Left kidney (tissue), 2 donors: ENCODE results near the gene MGAT4D. TPM values are rescaled to one million over a fixed set of nuclear protein-coding genes. Genes with fewer than 3 reads are reported as not detected.
A peak's percentile ranks its signal among the peaks of the same experiment; 100 is the strongest.
"Not testable (repeated sequence)": the region's sequence is repeated elsewhere in the genome, so short reads cannot be mapped to it uniquely, and the experiment has no call there.

Experiments used
- DNase-seq: peaks from one replicate; pipeline ENCODE4 v3.0.0-alpha.2; 2013
- polyA plus RNA-seq: library from polyadenylated mRNA; unstranded; fragments of 120-200 nt; gene quantifications from one replicate; pipeline ENCODE4 v1.2.1, GENCODE V29; 2013; ENCODE audit not compliant: insufficient read length

MGAT4D gene
- polyA plus RNA-seq, 1 donor: not detected

GRCh38 chr4:140439644-140440142, 58.4 kb downstream of the MGAT4D start:
- DNase-seq: no peak

- DNase-seq: no peak
Measured at GRCh38 chr4:140427919-140428471, 70.1 kb downstream of the MGAT4D start.

GRCh38 chr4:140427106-140427918, 70.8 kb downstream of the MGAT4D start, which contains the start of gene CLGN:
TSS of gene CLGN (minus strand) at chr4:140427648. CDS start at chr4:140413078, 14,570 bp downstream.
- peak; percentile 80 for DNase-seq

- DNase-seq: peak; percentile 27
Measured at GRCh38 chr4:140426610-140427105, 71.4 kb downstream of the MGAT4D start.

GRCh38 chr4:140423106-140423505, 75.0 kb downstream of the MGAT4D start:
- DNase-seq: no peak

- not testable (repeated sequence) for DNase-seq
Measured at GRCh38 chr4:140413130-140413969, 84.7 kb downstream of the MGAT4D start.

- DNase-seq: no peak
Measured at GRCh38 chr4:140408974-140409373, 89.1 kb downstream of the MGAT4D start.

- no peak for DNase-seq
Measured at GRCh38 chr4:140406292-140406691, 91.8 kb downstream of the MGAT4D start.

- DNase-seq: no peak
Measured at GRCh38 chr4:140400111-140400510, 98.0 kb downstream of the MGAT4D start.

- DNase-seq: no peak
Measured at GRCh38 chr4:140395668-140396067, 102.4 kb downstream of the MGAT4D start.

Other genes with a start within 250 kb of the MGAT4D start
- 140 TPM for gene SCOC, start 124.6 kb downstream of the MGAT4D start, polyA plus RNA-seq
- 4.3 TPM for gene CLGN, start 70.6 kb downstream of the MGAT4D start, polyA plus RNA-seq
- gene ELMOD2, start 25.9 kb upstream of the MGAT4D start, polyA plus RNA-seq: 51.0 TPM
- gene UCP1, start 70.7 kb upstream of the MGAT4D start, polyA plus RNA-seq: 0.25 TPM